ENCODE measurements around the gene RLBP1. TPM values are rescaled to one million over a fixed set of nuclear protein-coding genes. Genes with fewer than 3 reads are reported as not detected.

RLBP1 gene
- total and polyA plus RNA-seq, 2 donors (not counting 3 experiments of a cell fraction or from before 2014, with no cell fraction given), result not detected

- DNase-seq (ENCODE audit: low read depth, low spot score), result no peak
- no peak overlapping the region for H3K27ac ChIP-seq (ENCODE audit: insufficient read depth, low read depth, low read length)
- no peak overlapping the region for H3K4me2 ChIP-seq (ENCODE audit: insufficient read depth, low read length)
- CTCF ChIA-PET, result interaction anchor here (0.8 to 4.3 kb wide), 7 partner anchors 40 to 268 kb away, joined by 3 to 63 read pairs (median 22); partner anchors contain the start of gene ABHD2
- peaks cover 0 to 3% of the 10 kb centered on the region in 2 experiments for H3K36me3 ChIP-seq (ENCODE audit: control insufficient read depth in 2 of 2, extremely low read depth in 1 of 2, insufficient read depth in 2 of 2, low read length in 2 of 2)
- H2AFZ ChIP-seq (ENCODE audit: low read depth, low read length), result no peak overlapping the region
- FAIRE-seq, result no peak
- H3K9me1 ChIP-seq (replicated peaks; ENCODE audit: control insufficient read depth, extremely low read depth, insufficient read depth, low read length), result no peaks in the 10 kb centered on the region
- intact Hi-C loops (cut with micrococcal nuclease) (loop anchor here (10.0 kb wide), 1 partner anchor 548 kb away; the partner anchor contains the start of gene AEN), dilution Hi-C loops (cut with MboI; ENCODE audit: extremely low pct_ligation_motif_present, low sequenced_read_pairs) (loop anchor here (25.0 kb wide), 1 partner anchor 111 kb away; no protein-coding TSS in a partner anchor)
- H4K20me1 ChIP-seq (replicated peaks; ENCODE audit: control insufficient read depth, extremely low read depth, insufficient read depth, low read length), result no peaks in the 10 kb centered on the region
- no TSS peak for BruUV-seq (replicated peaks)
- no peak overlapping the region for H3K4me3 ChIP-seq (replicated peaks in 1 of 3; ENCODE audit: insufficient read depth in 1 of 3, low read depth in 1 of 3, low read length in 3 of 3)
- no peaks in the 10 kb centered on the region for H3K9me3 ChIP-seq (replicated peaks; ENCODE audit: control insufficient read depth, insufficient read depth, low read length)
- no peak overlapping the region for H3K9ac ChIP-seq (replicated peaks; ENCODE audit: extremely low read depth, insufficient read depth, low read length)
- TF ChIP-seq JUN (IDR thresholded peaks at IDR 0.05; ENCODE audit: borderline replicate concordance, insufficient read depth, insufficient read length, low read depth) (no peak), FOS (IDR thresholded peaks at IDR 0.05; ENCODE audit: borderline replicate concordance, insufficient read depth, low read length) (no peak), POLR2A (IDR thresholded peaks at IDR 0.05; ENCODE audit: low read depth, low read length) (no peak), CTCF (IDR thresholded peaks at IDR 0.05; ENCODE audit: extremely low read depth in 1 of 2, insufficient read depth in 1 of 2, low read depth in 1 of 2, low read length in 2 of 2) (no peak), GATA2 (IDR thresholded peaks at IDR 0.05; ENCODE audit: insufficient read depth, insufficient read length, low read depth, low read length) (no peak), MYC (IDR thresholded peaks at IDR 0.05; ENCODE audit: low read depth, low read length) (no peak), POLR2AphosphoS5 (IDR thresholded peaks at IDR 0.05; ENCODE audit: insufficient read depth, low read depth, low read length) (no peak), EZH2 (IDR thresholded peaks at IDR 0.05; ENCODE audit: borderline replicate concordance, low read depth, low read length, severe bottlenecking) (no peak), MAX (IDR thresholded peaks at IDR 0.05; ENCODE audit: insufficient read depth, insufficient read length) (no peak)
- no peaks in the 10 kb centered on the region for H3K79me2 ChIP-seq (ENCODE audit: control insufficient read depth, insufficient read depth, low read length)
- peaks cover 16% of the 10 kb centered on the region for H3K4me1 ChIP-seq (ENCODE audit: control insufficient read depth, extremely low read depth, insufficient read depth, low read length)
- H3K27me3 ChIP-seq (ENCODE audit: control insufficient read depth in 2 of 2, insufficient read depth in 2 of 2, low read length in 2 of 2), result no peaks in the 10 kb centered on the region
- POLR2A ChIA-PET, result no interaction called here
These were observed 48.5 kb downstream of the RLBP1 start for GRCh38 chr15:89172921-89173320.
